ENCODE results near the gene UBE2F.

The UBE2F gene

GRCh38 chr2:237923481-237924163 lies 43.2 kb upstream of the UBE2F start:
- peak; percentile 51 for TF ChIP-seq CTCF (IDR thresholded peaks at IDR 0.05; ENCODE audit: low read depth, low read length)
- peak overlapping the region; percentile 28 to 38 for H3K4me3 ChIP-seq (replicated peaks in 1 of 2; ENCODE audit: low read depth in 2 of 2, low read length in 2 of 2)
- DNase-seq (ENCODE audit: low read depth in 2 of 2): peak; percentile 64 to 72

GRCh38 chr2:237924164-237924534 lies 42.7 kb upstream of the UBE2F start:
- no peak for DNase-seq (ENCODE audit: low read depth in 2 of 2)
- no peak for TF ChIP-seq CTCF (IDR thresholded peaks at IDR 0.05; ENCODE audit: low read depth, low read length)
- no peak overlapping the region for H3K4me3 ChIP-seq (replicated peaks in 1 of 2; ENCODE audit: low read depth in 2 of 2, low read length in 2 of 2)

- no peak overlapping the region for H3K4me3 ChIP-seq (replicated peaks in 1 of 2; ENCODE audit: low read depth in 2 of 2, low read length in 2 of 2)
- TF ChIP-seq CTCF (IDR thresholded peaks at IDR 0.05; ENCODE audit: low read depth, low read length): no peak
- DNase-seq (ENCODE audit: low read depth in 2 of 2): no peak
Measured at GRCh38 chr2:237927135-237927534, 39.7 kb upstream of the UBE2F start.

GRCh38 chr2:237927986-237928385 lies 38.8 kb upstream of the UBE2F start:
- H3K4me3 ChIP-seq (replicated peaks in 1 of 2; ENCODE audit: low read depth in 2 of 2, low read length in 2 of 2): no peak overlapping the region
- DNase-seq (ENCODE audit: low read depth in 2 of 2): no peak
- TF ChIP-seq CTCF (IDR thresholded peaks at IDR 0.05; ENCODE audit: low read depth, low read length): no peak

GRCh38 chr2:237929979-237930378 lies 36.8 kb upstream of the UBE2F start:
- H3K4me3 ChIP-seq (replicated peaks in 1 of 2; ENCODE audit: low read depth in 2 of 2, low read length in 2 of 2): no peak overlapping the region
- TF ChIP-seq CTCF (IDR thresholded peaks at IDR 0.05; ENCODE audit: low read depth, low read length): no peak
- no peak for DNase-seq (ENCODE audit: low read depth in 2 of 2)

GRCh38 chr2:237931205-237931721 lies 35.6 kb upstream of the UBE2F start:
- DNase-seq (ENCODE audit: low read depth in 2 of 2): peak in 1 of 2 donors; percentile 28
- no peak overlapping the region for H3K4me3 ChIP-seq (replicated peaks in 1 of 2; ENCODE audit: low read depth in 2 of 2, low read length in 2 of 2)
- TF ChIP-seq CTCF (IDR thresholded peaks at IDR 0.05; ENCODE audit: low read depth, low read length): no peak

GRCh38 chr2:237932731-237933131 lies 34.1 kb upstream of the UBE2F start:
- TF ChIP-seq CTCF (IDR thresholded peaks at IDR 0.05; ENCODE audit: low read depth, low read length): no peak
- H3K4me3 ChIP-seq (replicated peaks in 1 of 2; ENCODE audit: low read depth in 2 of 2, low read length in 2 of 2): no peak overlapping the region
- DNase-seq (ENCODE audit: low read depth in 2 of 2): peak; percentile 62 to 85
